ENCODE results near the gene CD59.
A peak's percentile ranks its signal among the peaks of the same experiment; 100 is the strongest.

The CD59 gene, protein sequence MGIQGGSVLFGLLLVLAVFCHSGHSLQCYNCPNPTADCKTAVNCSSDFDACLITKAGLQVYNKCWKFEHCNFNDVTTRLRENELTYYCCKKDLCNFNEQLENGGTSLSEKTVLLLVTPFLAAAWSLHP

DNA sequence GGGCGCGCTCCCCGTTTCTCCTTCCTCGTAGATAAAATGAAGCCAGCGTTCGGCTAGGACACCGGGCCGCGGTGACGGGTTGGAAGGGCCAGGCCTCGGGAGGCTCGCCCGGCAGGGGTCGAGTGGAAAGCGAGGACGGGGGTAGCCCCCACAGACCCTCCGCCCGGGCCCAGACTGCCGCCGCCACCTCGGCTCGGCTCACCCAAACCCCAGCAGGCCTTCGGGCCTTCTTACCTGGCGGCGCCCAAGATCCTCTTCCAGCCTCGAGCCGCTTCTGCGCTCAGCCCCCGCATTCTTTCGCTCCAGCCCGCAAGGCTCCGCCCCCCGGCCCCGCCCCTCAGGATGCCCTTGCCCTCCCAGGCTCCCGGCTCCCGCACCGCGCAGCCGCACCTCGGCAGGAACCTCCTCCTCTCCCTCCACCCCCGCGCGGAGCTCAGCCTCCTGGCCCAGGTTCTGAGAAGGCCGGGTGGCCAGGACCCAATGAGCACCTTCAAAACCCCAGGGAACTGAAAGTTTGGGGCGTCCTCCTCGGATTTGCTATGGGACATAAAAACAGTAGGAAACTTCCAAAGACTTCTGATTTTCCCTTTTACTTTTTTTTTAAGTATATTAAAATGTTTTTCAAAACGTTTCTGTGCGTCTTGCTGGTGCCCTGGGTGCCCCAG, at the start of gene CD59:
CD59 (minus strand) TSS at position 276 of the 665 bp plus-strand sequence. CDS start 13,978 bp downstream, outside the sequence.
- peak; percentile 90 for DNase-seq

DNA sequence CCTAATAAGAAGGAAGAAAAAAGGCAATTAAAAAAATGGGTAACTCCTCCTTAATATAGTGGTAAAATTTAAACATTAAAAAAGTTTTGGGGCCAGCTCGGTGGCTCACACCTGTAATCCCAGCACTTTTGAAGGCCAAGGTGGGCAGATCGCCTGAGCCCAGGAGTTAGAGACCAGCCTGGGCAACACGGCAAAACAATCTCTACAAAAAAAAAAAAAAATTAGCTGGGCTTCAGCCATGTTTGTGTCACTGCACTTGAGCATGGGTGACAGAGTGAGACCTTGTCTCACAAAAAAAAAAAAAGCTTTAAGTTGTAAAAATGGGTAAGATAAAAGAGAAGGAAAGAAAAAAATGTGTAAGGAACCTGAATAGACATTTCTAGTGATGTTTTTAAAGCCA, 49.4 kb upstream of the CD59 start:
- DNase-seq: no peak

DNA sequence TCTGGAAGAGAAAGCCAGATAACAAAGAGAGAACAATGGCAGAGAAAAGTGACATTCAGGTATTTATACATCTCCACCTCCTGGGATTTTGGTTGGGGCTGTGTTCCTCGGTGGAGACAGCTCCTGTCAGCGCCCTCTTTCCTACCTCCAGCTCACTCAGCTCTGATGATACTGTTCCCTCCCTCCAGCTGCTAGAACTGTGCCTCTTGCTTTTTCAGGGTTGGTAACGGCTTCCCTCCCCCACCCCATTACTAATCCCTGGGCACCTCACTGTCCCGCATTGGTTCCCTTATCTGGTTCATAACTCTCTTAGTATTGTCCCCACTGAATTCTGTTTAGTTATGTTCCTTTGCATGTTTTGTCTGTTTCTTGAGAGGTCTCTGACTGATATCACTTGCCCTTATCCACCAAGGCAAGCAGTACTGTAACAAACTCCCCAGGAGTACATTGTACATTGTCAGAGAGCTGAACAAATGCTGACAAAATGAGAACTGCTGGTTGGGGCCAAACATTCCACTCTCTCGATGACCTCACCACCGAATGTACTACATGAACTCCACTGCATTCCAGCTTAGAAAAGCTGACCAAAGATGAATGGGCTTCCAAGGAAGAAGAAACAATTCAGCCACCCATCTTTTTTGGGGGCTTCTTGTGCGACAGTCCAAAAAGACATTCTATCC, 43.8 kb upstream of the CD59 start:
- DNase-seq: peak; percentile 64

DNA sequence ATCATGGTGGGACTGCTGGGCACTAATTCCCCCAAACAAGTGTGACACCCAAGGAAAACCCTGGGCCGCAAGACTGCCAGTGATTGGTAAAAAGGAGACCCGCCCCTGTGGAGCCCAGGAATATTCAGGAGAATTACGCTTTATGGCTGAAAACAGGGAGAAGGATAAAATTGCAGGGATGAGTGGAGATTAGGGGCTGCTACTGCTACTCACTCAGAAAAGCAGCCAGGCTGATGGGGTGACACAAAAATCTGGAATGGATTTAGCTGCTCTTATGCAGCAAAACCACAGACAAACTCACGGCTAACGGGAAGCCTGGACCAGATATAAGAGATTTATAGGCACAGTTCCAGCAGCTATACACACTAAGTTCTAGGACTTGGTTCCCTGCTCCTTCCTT, 42.5 kb upstream of the CD59 start:
- DNase-seq: no peak

DNA sequence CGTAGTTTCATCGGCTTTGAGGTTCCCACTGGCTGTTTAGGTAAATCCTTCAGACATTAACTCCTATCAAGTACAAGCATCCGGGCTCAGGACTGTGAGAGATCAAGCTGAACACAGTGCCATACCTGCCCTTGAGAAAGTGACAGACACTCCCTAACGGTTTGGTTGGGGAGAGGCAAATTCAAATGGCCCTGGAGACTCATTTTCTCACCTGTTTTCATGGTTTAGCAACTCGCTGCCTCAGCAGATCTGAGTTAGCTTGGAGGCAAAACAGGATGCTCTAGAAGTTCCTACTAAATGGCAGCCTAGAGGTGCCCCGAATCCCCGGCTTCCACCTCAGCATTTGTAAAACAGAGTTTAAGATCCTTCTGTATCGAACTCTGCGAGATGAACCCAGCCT, 41.7 kb upstream of the CD59 start:
- no peak for DNase-seq

DNA sequence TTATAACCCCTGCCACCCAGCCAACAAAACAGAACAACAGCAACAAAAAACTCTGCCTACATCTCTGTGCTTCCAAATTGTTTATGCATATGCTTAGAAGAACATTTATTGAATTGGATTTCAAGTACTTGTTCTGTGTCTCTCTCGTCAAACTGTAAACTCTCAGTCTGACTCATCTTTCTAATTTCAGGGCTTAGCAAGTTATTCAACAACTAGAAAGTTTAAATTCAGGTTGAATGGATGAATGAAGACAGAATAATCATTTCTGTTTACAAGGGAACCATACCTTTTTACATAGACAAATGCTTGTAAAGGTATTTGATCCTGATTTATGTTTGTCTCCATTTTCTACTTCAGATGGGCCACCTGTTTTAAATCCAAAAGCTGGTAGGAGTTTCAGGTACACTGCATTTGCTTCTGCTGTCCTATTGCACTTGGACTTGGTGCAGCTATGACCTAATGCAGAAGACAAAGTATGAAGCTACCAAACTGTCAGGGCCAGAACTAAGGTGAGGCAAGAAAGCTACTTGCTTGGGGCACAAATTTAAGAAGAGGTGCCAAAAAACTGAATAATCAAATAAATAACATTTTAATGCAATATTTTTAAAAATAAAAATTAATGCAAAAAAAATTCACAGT, 39.7 kb upstream of the CD59 start:
- peak; percentile 42 for DNase-seq

DNA sequence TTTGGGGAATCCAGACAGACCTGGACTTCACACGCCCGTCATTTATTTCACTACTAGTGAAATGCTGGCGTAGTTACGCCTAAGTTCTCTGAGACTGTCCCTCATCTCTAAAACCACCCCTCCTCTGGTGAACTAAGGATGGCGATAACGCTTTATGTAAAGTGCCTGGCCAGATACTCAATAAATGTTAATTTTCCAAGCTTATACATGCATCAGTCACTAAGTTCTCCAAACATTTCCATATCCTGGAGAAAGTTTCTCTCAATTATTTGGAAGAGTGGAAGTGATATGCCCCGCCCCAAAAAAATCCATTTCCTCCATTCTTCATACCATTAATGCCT, 39.2 kb upstream of the CD59 start:
- DNase-seq: no peak

DNA sequence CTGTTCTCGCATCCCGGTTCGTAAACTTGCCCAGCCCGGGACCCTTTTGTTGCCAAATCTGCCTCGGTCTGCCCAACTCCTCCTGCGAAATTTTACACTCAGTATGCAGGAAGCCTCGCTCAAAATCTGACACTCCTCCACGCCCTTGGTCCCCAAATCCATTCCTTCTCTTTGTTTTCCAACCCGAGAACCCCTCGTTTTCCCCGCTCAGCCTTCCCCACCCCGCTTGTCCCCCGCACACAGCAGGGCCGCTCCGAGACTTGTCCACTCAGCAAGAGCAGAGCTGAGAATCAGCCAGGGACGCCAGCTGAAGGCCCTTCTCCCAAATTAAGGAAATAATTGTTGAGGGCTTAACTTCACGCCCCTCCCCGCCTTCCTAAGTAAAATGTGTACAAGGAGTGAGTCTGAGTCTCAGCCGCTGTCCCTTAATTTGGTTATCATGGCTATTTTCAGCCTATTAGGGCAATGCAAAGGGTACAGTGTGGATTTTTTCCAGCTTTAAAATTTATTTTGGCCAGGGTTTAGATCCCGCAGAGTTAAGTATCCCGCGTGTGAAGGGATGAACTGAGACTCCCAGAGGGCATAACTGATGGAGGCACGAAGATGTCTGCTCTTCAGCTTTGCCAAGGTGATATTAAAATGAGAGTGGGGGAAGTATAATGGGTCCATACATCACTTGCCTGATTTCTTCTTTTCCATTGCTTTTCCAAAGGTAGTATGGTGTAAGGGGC, 38.7 kb upstream of the CD59 start:
- no peak for DNase-seq

DNA sequence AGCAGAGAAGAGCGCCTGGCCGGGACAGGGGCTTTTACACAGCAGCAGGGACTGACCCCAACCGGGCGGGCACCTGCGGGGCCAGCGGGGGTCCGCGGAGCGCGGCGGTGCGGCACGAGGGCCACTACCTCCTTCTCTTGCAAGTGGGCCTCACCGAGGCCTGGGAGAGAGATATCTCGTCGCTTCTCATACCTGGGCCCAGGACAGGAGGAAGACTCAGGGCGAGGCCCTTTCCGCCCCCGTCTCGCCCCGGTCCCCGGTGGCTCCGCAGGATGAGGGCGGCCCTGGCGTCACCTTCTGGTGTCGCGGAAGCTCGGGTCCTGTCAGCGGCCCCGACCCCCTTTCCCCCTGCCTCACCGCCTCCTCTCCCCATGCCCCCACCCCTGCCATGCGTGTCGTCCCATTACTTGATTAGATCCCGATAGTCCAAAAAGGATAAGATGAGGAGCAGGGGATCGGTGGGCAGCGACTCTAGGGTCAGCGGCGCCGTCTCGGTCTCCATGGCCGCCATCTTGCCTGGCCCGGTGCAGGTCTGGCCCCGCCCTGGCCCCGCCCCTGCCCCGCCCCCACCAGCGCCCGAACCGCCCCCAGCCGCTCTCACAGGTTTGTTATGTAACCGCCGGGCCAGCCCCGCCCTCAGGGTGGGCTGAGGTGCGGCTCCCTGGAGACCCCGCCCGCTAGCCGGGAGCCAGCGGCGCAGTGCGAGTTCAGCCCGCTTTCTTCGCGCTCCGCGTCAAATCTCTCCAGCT, 37.9 kb upstream of the CD59 start, which contains the start of gene FBXO3:
FBXO3 (minus strand) TSS at position 534 of the 749 bp plus-strand sequence; CDS start at position 511, 23 bp downstream.
- DNase-seq: peak; percentile 75

DNA sequence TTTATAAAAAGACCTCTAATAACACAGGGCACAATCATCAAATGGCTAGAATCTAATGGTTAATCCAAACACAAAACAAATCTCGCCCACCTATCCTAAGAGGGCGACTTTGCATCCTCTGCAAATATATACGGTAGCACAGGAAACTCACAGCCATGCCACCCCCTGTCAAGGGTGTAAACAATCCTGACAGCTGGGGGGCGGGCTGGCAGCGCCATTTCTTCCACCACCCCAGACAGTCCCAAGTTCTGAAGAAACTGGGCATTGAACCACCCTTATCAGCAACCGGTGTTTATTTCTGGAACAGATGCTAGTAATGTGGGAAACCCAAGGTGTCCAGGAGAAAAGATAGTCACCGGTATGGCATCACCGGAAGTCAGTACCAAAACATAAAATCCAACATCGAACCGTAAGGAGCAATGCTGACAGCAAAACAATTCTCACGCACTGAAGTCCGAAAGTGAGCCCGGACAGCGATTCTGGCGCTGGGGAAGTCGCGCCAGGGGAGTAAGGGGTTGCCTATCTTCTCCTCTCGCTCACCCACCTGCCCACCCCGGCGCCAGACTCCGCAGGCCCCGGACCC, 37.3 kb upstream of the CD59 start:
- peak; percentile 11 for DNase-seq

DNA sequence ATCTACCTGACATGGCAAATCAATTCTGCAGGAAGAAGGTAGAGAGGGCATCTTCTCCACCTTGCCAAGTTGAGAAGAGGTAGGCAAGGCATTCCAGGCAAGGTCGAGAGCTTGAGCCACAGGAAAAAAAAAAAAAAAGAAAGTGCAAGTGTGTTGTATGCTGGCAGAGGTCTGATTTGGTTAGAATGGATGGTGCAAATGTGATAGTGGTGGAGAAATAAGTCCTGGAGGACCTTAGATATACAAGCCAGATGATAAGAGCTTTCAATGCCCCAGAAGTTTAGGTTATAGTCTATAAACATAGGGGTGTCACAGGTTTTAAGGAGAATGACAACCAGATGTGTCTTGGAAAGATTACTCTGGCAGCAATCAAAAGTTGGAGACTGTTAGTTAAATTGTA, 36.6 kb upstream of the CD59 start:
- DNase-seq: no peak

DNA sequence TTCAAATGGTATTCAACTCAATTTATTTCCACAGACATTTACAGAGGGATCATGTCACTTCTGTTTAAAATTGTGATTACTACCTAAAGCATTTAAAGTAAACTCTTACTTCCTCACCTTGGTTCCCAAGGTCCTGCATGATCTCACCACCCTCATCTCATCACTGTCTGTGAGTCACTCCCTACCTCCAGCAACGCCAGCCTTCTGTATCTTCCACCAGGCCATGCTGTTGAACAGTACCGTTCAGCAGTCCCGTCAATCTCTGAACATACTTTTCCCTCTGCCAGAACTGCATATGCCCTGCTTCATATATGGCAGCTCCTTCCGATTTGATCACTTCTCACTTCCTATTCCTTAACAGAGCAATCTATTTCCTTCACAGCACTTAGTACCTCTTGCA, 36.1 kb upstream of the CD59 start:
- DNase-seq: peak; percentile 75

DNA sequence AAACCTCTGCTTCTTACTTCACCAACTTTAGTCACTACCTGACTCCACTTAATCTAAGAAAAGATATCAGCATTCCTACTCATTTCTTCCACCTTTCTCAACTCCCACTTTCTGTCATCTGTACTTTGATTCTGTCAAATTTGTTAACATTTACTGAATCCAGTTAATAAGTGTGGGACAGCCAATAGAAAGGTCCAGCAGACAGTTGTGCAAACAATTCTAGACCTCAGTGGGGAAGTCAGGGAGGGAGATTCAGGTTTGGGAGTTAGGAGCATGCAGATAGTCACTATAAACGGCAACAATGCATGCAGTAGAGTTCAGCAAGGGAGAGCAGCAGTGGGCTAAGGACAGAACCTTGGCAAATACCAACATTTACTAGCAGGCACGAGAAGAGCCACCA, 34.0 kb upstream of the CD59 start:
- DNase-seq: no peak

DNA sequence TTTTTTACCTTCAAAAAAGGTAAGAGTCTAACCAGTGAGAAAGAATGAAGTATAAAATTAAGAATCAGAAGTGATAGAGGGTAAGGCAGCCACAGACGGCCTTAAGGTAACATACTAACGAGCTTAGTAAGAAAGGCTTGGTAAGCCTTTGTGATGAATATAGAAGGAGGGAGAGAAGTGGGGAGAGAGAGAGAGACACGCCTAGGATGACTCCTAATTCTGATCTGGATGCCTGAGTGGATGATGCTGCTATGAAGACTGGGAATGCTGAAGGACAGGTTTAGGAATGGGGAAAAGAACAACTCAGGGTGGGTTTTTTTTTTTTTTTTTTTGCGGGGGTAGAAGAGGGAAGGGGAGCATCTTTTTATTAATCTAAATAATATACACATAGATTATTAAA, 33.3 kb upstream of the CD59 start:
- DNase-seq: no peak

DNA sequence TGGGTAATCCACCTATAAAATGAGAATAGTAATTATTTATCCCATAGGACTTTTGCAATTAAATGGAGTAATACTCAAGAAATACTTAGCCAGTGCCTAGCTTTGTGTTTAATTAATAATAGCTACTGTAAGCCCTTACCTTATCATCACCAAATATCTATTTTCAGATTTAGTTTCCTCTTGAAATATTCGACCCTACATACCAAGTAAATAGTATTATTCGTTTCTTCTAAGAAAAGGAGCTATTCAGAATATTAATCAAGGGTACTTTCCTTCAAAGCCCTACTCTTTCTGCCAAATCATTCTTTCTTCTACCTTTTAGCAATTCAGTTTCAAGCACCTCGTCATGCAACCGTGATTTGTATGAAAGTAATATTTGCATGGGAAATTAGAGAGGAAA, 31.4 kb upstream of the CD59 start:
- DNase-seq: no peak

DNA sequence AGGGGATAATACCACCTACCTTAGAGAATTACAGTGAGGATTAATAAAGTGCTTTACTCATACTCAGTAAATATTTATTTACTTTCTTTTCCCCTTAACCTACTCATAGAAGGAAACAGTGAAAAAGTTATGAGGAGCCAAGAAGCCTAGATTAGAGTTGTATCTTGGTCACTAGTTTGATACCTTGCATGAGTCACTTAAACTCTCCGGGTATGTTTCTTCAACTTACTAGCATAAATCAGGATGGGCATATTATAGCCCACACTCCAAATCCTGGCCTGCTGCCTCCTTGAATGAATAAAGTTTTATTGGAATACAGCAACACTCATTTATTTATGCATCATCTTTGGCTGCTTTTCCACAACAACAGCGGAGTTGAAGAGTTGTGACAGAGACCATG, 29.9 kb upstream of the CD59 start:
- DNase-seq: no peak

DNA sequence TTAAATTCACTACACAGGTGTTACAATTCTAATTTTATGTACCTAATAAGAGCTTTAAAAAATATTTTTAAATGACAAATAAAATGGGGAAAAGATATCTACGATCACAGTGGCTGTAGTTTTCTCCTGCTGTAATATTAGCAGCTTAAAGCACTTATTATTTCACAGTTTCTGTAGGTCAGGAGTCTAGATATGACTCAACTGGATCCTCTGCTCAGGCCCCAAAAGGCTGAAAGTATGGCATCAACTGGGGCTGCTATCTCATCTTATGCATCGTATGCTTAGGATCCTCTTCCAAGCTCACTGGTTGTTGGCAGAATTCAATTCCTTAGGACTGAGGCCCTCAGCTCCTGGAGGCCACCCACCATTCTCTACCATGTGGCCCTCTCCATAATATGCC, 25.2 kb upstream of the CD59 start:
- DNase-seq: no peak

DNA sequence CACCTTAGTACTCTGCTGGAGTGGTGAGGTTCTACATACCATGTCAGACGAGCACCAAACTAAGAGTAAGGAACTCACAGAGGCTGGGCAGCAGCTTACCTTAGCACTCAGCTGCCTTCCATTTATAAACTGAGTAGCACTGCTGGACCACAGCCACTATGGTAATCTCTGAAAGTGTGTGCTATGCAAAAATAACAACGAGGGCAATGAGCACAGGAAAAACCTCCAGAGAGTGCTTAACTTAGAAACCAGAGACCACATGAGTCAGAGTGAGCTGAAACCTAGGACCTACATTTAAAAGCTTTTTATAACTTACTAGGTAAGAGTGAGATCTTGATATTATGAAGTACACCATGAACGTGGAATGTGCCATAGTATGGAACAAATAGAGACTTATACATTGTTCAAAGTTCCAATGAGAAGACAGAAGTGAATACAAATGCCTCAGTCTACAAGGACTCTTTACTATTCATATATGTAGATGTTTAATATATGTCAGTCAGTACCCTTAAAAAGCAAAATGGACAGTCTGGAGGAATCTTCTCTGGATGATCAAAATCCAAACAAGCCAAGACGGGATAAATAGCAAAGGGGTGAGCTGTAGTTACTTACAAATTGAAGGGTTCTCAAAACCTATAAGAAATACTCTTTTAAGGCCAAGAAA, 17.2 kb upstream of the CD59 start:
- peak; percentile 41 for DNase-seq

DNA sequence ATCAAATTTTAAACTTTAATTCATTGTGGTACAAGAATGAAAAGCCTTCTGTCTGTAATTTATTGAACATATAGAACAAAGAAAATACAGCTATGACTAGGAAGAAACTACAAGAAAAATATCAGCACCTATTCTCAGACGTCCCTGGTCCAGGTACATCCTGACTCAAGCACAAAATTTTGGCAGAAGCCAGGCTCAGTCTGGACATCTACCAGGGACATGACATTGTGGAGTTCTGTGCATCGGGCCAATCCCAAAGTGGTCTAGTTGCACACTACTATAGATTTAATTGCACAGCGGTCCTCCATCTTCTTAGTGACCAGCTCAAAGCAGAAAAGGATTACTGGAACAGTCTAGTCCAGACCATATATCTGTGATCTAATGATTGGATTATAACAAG, 15.7 kb upstream of the CD59 start:
- no peak for DNase-seq

DNA sequence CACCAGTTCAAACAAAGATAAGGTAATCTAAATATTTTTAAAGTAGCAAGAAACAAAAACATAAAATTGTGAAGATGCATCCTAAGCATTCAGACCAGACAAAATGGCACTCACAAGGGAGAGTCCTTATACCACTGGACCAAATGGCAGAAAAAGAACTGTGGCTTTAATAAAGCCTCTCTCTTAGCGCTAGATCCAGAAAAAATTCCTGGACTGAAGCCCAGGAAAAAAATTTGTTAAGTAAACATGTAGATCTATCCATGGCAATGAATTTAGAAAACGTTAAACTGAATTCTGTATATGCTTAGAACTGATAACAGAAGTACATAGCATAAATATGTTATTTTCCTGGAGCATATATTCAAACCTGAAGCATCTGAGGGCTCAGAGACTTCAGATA, 11.8 kb upstream of the CD59 start:
- DNase-seq: no peak

DNA sequence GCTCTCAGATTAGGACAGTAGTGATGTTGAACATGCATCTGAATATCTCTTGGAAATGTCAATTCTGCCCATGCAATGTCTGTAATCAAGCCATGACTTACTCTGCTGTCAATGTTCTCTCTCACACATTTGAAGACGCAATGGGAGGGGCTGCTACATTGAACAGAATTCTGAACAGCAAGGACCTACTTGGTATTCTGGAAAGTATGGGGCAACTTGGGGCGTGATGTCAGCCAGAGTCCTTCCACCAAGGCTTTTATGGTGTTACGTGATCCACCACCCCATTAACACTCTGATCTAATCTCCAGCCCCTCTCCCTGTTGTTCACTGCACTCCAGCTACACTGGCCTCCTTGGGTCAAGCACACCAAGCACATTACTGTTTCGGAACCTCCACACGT, 7.1 kb upstream of the CD59 start:
- DNase-seq: no peak
